ENCODE data around the gene HLA-A. TPM values are rescaled to one million over a fixed set of nuclear protein-coding genes. Genes with fewer than 3 reads are reported as not detected.

Gene HLA-A
- total and polyA plus RNA-seq, 2 experiments from 2014 or later = 170 to 203 TPM

DNA sequence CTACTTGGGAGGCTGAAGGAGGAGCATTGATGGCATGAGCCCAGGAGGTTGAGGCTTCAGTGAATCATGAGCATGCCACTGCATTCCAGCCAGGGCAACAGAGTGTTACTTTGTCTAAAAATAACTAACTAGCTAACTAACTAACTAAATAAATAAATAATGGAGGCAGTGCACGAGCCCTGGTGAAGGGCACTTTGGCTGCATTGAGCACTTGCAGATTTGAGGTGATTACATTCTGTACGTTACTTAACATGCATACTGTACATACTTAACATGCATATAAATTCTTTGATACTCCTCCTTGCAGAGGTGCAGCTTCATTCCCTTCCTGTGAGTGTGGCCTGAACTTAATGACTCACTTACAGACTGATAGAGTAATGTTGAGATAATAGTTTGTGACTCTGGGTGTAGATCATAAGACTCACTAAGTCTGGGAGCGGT, 10.7 kb downstream of the HLA-A start (continued):
- TF ChIP-seq, protein P1, sequence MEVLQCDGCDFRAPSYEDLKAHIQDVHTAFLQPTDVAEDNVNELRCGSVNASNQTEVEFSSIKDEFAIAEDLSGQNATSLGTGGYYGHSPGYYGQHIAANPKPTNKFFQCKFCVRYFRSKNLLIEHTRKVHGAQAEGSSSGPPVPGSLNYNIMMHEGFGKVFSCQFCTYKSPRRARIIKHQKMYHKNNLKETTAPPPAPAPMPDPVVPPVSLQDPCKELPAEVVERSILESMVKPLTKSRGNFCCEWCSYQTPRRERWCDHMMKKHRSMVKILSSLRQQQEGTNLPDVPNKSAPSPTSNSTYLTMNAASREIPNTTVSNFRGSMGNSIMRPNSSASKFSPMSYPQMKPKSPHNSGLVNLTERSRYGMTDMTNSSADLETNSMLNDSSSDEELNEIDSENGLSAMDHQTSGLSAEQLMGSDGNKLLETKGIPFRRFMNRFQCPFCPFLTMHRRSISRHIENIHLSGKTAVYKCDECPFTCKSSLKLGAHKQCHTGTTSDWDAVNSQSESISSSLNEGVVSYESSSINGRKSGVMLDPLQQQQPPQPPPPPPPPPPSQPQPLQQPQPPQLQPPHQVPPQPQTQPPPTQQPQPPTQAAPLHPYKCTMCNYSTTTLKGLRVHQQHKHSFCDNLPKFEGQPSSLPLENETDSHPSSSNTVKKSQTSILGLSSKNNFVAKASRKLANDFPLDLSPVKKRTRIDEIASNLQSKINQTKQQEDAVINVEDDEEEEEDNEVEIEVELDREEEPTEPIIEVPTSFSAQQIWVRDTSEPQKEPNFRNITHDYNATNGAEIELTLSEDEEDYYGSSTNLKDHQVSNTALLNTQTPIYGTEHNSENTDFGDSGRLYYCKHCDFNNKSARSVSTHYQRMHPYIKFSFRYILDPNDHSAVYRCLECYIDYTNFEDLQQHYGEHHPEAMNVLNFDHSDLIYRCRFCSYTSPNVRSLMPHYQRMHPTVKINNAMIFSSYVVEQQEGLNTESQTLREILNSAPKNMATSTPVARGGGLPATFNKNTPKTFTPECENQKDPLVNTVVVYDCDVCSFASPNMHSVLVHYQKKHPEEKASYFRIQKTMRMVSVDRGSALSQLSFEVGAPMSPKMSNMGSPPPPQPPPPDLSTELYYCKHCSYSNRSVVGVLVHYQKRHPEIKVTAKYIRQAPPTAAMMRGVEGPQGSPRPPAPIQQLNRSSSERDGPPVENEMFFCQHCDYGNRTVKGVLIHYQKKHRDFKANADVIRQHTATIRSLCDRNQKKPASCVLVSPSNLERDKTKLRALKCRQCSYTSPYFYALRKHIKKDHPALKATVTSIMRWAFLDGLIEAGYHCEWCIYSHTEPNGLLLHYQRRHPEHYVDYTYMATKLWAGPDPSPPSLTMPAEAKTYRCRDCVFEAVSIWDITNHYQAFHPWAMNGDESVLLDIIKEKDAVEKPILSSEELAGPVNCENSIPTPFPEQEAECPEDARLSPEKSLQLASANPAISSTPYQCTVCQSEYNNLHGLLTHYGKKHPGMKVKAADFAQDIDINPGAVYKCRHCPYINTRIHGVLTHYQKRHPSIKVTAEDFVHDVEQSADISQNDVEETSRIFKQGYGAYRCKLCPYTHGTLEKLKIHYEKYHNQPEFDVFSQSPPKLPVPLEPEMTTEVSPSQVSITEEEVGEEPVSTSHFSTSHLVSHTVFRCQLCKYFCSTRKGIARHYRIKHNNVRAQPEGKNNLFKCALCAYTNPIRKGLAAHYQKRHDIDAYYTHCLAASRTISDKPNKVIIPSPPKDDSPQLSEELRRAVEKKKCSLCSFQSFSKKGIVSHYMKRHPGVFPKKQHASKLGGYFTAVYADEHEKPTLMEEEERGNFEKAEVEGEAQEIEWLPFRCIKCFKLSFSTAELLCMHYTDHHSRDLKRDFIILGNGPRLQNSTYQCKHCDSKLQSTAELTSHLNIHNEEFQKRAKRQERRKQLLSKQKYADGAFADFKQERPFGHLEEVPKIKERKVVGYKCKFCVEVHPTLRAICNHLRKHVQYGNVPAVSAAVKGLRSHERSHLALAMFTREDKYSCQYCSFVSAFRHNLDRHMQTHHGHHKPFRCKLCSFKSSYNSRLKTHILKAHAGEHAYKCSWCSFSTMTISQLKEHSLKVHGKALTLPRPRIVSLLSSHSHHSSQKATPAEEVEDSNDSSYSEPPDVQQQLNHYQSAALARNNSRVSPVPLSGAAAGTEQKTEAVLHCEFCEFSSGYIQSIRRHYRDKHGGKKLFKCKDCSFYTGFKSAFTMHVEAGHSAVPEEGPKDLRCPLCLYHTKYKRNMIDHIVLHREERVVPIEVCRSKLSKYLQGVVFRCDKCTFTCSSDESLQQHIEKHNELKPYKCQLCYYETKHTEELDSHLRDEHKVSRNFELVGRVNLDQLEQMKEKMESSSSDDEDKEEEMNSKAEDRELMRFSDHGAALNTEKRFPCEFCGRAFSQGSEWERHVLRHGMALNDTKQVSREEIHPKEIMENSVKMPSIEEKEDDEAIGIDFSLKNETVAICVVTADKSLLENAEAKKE (CRISPR knock-in tag; IDR thresholded peaks at IDR 0.05) = no peak
- TF ChIP-seq EZH2 (IDR thresholded peaks at IDR 0.05; ENCODE audit: low read depth, unreplicated experiment) (no peak), CREB1 (CRISPR knock-in tag; IDR thresholded peaks at IDR 0.05; ENCODE audit: low read depth) (no peak), ZNF114 (CRISPR knock-in tag; IDR thresholded peaks at IDR 0.05) (no peak), JUNB (IDR thresholded peaks at IDR 0.05; ENCODE audit: unreplicated experiment) (no peak)

DNA sequence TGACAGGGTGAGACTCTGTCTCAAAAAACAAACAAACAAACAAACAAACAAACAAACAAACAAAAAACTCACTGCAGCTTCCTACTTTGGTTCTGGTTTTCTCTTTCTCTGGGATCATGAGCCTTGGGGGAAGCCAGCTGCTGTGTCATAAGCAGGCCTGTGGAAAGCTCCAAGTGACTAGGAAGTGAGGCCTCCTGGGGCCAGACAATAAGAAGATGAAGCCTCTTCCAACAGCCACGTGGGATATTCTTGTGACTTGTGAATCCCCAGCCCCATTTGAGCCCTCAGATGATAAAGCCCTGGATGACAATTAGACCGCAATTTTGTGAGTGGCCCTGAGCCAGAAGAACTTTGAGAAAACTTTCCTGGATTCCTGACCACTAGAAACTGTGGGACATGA, 11.4 kb downstream of the HLA-A start:
- Histone ChIP-seq H3K4me3 (no peak overlapping the region), H3K4me2 (no peak overlapping the region), H3K36me3 (ENCODE audit: insufficient read depth) (no peaks in the 10 kb centered on the region), H3F3A (replicated peaks; ENCODE audit: low read depth) (no peaks in the 10 kb centered on the region), H3K9me2 (ENCODE audit: insufficient read depth) (no peaks in the 10 kb centered on the region), H3K4me1 (ENCODE audit: insufficient read depth) (no peaks in the 10 kb centered on the region), H3K27me3 (ENCODE audit: insufficient read depth) (no peaks in the 10 kb centered on the region), H4K20me1 (replicated peaks; ENCODE audit: insufficient read depth) (no peaks in the 10 kb centered on the region), H3K27ac (ENCODE audit: low read depth) (no peak overlapping the region), H2AFZ (no peak overlapping the region), H3K79me2 (replicated peaks; ENCODE audit: insufficient read depth) (no peaks in the 10 kb centered on the region)
- DNase-seq (ENCODE audit: low spot score) (no peak), ATAC-seq (no peak)
- no peaks in the 10 kb centered on the region; the same call in 2 of the 3 replicates for H3K36me3 Mint-ChIP-seq (ENCODE audit: low read depth)
- H3K4me3 Mint-ChIP-seq = no peak overlapping the region
- no peaks in the 10 kb centered on the region; the same call in 2 of the 3 replicates for H3K4me1 Mint-ChIP-seq
- H3K9me3 Mint-ChIP-seq = no peaks in the 10 kb centered on the region
- H3K27ac Mint-ChIP-seq = no peak overlapping the region
- H3K27me3 Mint-ChIP-seq (ENCODE audit: insufficient read depth, low read depth, poor library complexity) = no peaks in the 10 kb centered on the region
- TF ChIP-seq ZNF331 (CRISPR knock-in tag; IDR thresholded peaks at IDR 0.05; ENCODE audit: low read depth) = no peak
- no peak for TF ChIP-seq STAT1 (IDR thresholded peaks at IDR 0.05; ENCODE audit: unreplicated experiment)
- no peak for TF ChIP-seq NANOG (IDR thresholded peaks at IDR 0.05; ENCODE audit: borderline replicate concordance)
- TF ChIP-seq, protein P2, sequence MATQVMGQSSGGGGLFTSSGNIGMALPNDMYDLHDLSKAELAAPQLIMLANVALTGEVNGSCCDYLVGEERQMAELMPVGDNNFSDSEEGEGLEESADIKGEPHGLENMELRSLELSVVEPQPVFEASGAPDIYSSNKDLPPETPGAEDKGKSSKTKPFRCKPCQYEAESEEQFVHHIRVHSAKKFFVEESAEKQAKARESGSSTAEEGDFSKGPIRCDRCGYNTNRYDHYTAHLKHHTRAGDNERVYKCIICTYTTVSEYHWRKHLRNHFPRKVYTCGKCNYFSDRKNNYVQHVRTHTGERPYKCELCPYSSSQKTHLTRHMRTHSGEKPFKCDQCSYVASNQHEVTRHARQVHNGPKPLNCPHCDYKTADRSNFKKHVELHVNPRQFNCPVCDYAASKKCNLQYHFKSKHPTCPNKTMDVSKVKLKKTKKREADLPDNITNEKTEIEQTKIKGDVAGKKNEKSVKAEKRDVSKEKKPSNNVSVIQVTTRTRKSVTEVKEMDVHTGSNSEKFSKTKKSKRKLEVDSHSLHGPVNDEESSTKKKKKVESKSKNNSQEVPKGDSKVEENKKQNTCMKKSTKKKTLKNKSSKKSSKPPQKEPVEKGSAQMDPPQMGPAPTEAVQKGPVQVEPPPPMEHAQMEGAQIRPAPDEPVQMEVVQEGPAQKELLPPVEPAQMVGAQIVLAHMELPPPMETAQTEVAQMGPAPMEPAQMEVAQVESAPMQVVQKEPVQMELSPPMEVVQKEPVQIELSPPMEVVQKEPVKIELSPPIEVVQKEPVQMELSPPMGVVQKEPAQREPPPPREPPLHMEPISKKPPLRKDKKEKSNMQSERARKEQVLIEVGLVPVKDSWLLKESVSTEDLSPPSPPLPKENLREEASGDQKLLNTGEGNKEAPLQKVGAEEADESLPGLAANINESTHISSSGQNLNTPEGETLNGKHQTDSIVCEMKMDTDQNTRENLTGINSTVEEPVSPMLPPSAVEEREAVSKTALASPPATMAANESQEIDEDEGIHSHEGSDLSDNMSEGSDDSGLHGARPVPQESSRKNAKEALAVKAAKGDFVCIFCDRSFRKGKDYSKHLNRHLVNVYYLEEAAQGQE (IDR thresholded peaks at IDR 0.05; ENCODE audit: unreplicated experiment) = no peak
